GM19099 (cell line): ENCODE results near the gene DCDC2C.

Experiments used
- POLR2A ChIP-seq: IDR thresholded peaks from 3 replicates; pipeline ENCODE4 v1.6.1; 2011; ENCODE audit warnings: low read depth; ENCODE audit not compliant: insufficient read length; ENCODE audit errors: extremely low read depth

Gene DCDC2C

GRCh38 chr2:3787768-3788167 is 84.4 kb downstream of the DCDC2C start:
- no peak for TF ChIP-seq POLR2A

GRCh38 chr2:3789256-3789655 is 85.9 kb downstream of the DCDC2C start:
- no peak for TF ChIP-seq POLR2A

- no peak for TF ChIP-seq POLR2A
Measured at GRCh38 chr2:3793249-3793648, 89.9 kb downstream of the DCDC2C start.

GRCh38 chr2:3801506-3801905 is 98.1 kb downstream of the DCDC2C start:
- TF ChIP-seq POLR2A, result no peak

- no peak for TF ChIP-seq POLR2A
Measured at GRCh38 chr2:3805201-3805939, 102.0 kb downstream of the DCDC2C start.

GRCh38 chr2:3806168-3806567 is 102.8 kb downstream of the DCDC2C start:
- TF ChIP-seq POLR2A, result no peak

- TF ChIP-seq POLR2A, result no peak
Measured at GRCh38 chr2:3806730-3807129, 103.4 kb downstream of the DCDC2C start.

GRCh38 chr2:3807853-3808252 is 104.5 kb downstream of the DCDC2C start:
- no peak for TF ChIP-seq POLR2A

GRCh38 chr2:3814706-3815245 is 111.4 kb downstream of the DCDC2C start:
- no peak for TF ChIP-seq POLR2A

- no peak for TF ChIP-seq POLR2A
Measured at GRCh38 chr2:3823748-3824147, 120.4 kb downstream of the DCDC2C start.

GRCh38 chr2:3827673-3828575 is 124.5 kb downstream of the DCDC2C start:
- TF ChIP-seq POLR2A, result no peak

- no peak for TF ChIP-seq POLR2A
Measured at GRCh38 chr2:3830796-3831195, 127.4 kb downstream of the DCDC2C start.

GRCh38 chr2:3837086-3837485 is 133.7 kb downstream of the DCDC2C start:
- TF ChIP-seq POLR2A, result no peak

- no peak for TF ChIP-seq POLR2A
Measured at GRCh38 chr2:3838348-3838747, 135.0 kb downstream of the DCDC2C start.

- TF ChIP-seq POLR2A, result no peak
Measured at GRCh38 chr2:3839476-3839875, 136.1 kb downstream of the DCDC2C start.
